Keratinocyte (primary cell): ENCODE data around the gene EPSTI1. TPM values are rescaled to one million over a fixed set of nuclear protein-coding genes. Genes with fewer than 3 reads are reported as not detected.

ENCODE experiments used
- DNase-seq: peaks from one replicate; pipeline ENCODE4 v3.0.0-alpha.2; 2011; ENCODE audit warnings: low read depth, missing footprints, low spot score
- FAIRE-seq: peaks from 2 replicates; lab custom pipeline; 2011; peaks lifted over from hg19 to GRCh38; lab: Jason Lieb, UNC
- H2AFZ ChIP-seq: 2 replicates; pipeline ENCODE4 v1.6.0; 2012; ENCODE audit warnings: low read length, control low read depth, inconsistent platforms; ENCODE audit not compliant: control insufficient read depth
- H3K27ac ChIP-seq: 2 replicates; pipeline ENCODE4 v1.5.1; 2011; ENCODE audit warnings: low read length; ENCODE audit not compliant: control insufficient read depth, insufficient read depth
- H3K27me3 ChIP-seq: 3 replicates; pipeline ENCODE4 v1.6.0; 2011; ENCODE audit warnings: low read length; ENCODE audit not compliant: control insufficient read depth, insufficient read depth; ENCODE audit errors: extremely low read depth
- H3K36me3 ChIP-seq, 2 experiments: 2 replicates in 1 of 2; 3 replicates in 1 of 2; pipeline ENCODE4 v1.5.1; 2011; ENCODE audit warnings: low read length in 2 of 2, mild to moderate bottlenecking in 1 of 2; ENCODE audit not compliant: control insufficient read depth in 2 of 2, insufficient read depth in 2 of 2; ENCODE audit errors: extremely low read depth in 1 of 2
- H3K4me1 ChIP-seq: 3 replicates; pipeline ENCODE4 v1.5.1; 2011; ENCODE audit warnings: low read length; ENCODE audit not compliant: control insufficient read depth, insufficient read depth; ENCODE audit errors: extremely low read depth
- H3K4me2 ChIP-seq: 3 replicates; pipeline ENCODE4 v1.6.0; 2011; ENCODE audit warnings: low read depth, low read length; ENCODE audit not compliant: control insufficient read depth, insufficient read depth; ENCODE audit errors: extremely low read depth
- H3K4me3 ChIP-seq, 3 experiments: fragments of 200-600 bp in 1 of 3; sonication (generic) in 1 of 3; 2 replicates in 2 of 3; 3 replicates in 1 of 3; pipeline ENCODE4 v1.5.1; 2011 to 2016; ENCODE audit warnings: low read length in 3 of 3, mild to moderate bottlenecking in 3 of 3, control low read depth in 2 of 3, inconsistent platforms in 1 of 3, low read depth in 1 of 3, mixed read lengths in 1 of 3, mixed run types in 1 of 3, moderate library complexity in 1 of 3; ENCODE audit not compliant: control insufficient read depth in 2 of 3, insufficient read depth in 2 of 3; ENCODE audit errors: extremely low read depth in 1 of 3
- H3K79me2 ChIP-seq: 2 replicates; pipeline ENCODE4 v1.6.0; 2012; ENCODE audit warnings: low read length; ENCODE audit not compliant: control insufficient read depth, insufficient read depth
- H3K9ac ChIP-seq: 3 replicates; pipeline ENCODE4 v1.6.0; 2011; ENCODE audit warnings: low read length; ENCODE audit not compliant: control insufficient read depth, insufficient read depth; ENCODE audit errors: extremely low read depth
- H3K9me1 ChIP-seq: 3 replicates; pipeline ENCODE4 v1.6.0; 2011; ENCODE audit warnings: low read length; ENCODE audit not compliant: control insufficient read depth, insufficient read depth; ENCODE audit errors: extremely low read depth
- H3K9me3 ChIP-seq: 2 replicates; pipeline ENCODE4 v1.5.1; 2012; ENCODE audit warnings: low read depth, low read length; ENCODE audit not compliant: control insufficient read depth
- H4K20me1 ChIP-seq: 3 replicates; pipeline ENCODE4 v1.6.0; 2011; ENCODE audit warnings: low read length; ENCODE audit not compliant: control insufficient read depth, insufficient read depth; ENCODE audit errors: extremely low read depth
- EZH2 ChIP-seq: IDR thresholded peaks from one replicate; pipeline ENCODE4 v1.6.1; 2012; ENCODE audit warnings: inconsistent platforms, mild to moderate bottlenecking, low read length, moderate library complexity
- dilution Hi-C: fragments of 300-500 bp; cut with MboI; formaldehyde crosslinking; loops from one replicate; pipeline ENCODE4 v1.7.0; 2020; ENCODE audit warnings: low sequenced_read_pairs; ENCODE audit not compliant: extremely low pct_ligation_motif_present
- polyA plus RNA-seq, 5 experiments: library from polyadenylated mRNA; depleted of rRNA in 3 of 5; stranded (reverse) in 3 of 5; stranded (forward) in 1 of 5; unstranded in 1 of 5; fragments of >200 nt; gene quantifications; 1 replicate in 1 of 5; 2 replicates in 3 of 5; 3 replicates in 1 of 5; pipeline versions ENCODE4 v1.2.1 to v1.2.3, GENCODE V29; 2011 to 2012; ENCODE audit warnings: missing spikeins in 2 of 5, low read depth in 1 of 5, low replicate concordance in 1 of 5
- TF ChIP-seq, protein P1 (sequence below), 3 experiments: IDR thresholded peaks in 1 of 3; conservative IDR thresholded peaks in 1 of 3; optimal IDR thresholded peaks in 1 of 3; 2 replicates in 2 of 3; 3 replicates in 1 of 3; pipeline versions ENCODE3 to v1.5.1; 2011; ENCODE audit warnings: low read length in 3 of 3, mild to moderate bottlenecking in 3 of 3, moderate library complexity in 2 of 3, control low read depth in 1 of 3, inconsistent platforms in 1 of 3; ENCODE audit not compliant: insufficient read depth in 2 of 3; ENCODE audit errors: extremely low read depth in 1 of 3

EPSTI1 gene
- polyA plus RNA-seq, 1 donor (not counting 4 experiments of a cell fraction or from before 2014, with no cell fraction given): 13.0 TPM

DNA sequence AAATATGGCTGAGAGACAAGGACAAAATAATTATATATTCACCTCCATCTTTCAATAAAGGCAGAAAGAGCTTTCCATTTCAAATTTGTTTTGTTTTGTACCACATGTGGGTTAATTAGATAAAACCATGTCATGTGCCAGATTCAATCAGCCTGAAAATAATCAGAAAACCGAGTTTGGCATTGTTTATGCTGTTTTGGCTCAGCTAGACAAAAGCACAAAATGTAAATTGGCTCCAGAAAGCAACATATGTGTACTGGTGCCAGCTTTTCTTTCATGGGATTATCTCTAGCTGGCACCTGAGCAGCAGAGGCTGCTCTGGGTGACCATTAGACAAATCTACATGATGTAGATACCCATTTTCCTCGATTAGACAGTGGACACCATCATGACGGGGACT is 22.1 kb upstream of the EPSTI1 start:
- H3K4me3 ChIP-seq: no peak overlapping the region
- H3K36me3 ChIP-seq: no peaks in the 10 kb centered on the region
- H3K9ac ChIP-seq: no peak overlapping the region
- no peak overlapping the region for H3K27ac ChIP-seq
- DNase-seq (no peak), FAIRE-seq (no peak)
- dilution Hi-C loops: no loop called here
- H3K27me3 ChIP-seq: no peaks in the 10 kb centered on the region
- H3K9me3 ChIP-seq: peaks cover 2% of the 10 kb centered on the region
- H3K4me1 ChIP-seq: peaks cover 1% of the 10 kb centered on the region
- TF ChIP-seq, protein P1, sequence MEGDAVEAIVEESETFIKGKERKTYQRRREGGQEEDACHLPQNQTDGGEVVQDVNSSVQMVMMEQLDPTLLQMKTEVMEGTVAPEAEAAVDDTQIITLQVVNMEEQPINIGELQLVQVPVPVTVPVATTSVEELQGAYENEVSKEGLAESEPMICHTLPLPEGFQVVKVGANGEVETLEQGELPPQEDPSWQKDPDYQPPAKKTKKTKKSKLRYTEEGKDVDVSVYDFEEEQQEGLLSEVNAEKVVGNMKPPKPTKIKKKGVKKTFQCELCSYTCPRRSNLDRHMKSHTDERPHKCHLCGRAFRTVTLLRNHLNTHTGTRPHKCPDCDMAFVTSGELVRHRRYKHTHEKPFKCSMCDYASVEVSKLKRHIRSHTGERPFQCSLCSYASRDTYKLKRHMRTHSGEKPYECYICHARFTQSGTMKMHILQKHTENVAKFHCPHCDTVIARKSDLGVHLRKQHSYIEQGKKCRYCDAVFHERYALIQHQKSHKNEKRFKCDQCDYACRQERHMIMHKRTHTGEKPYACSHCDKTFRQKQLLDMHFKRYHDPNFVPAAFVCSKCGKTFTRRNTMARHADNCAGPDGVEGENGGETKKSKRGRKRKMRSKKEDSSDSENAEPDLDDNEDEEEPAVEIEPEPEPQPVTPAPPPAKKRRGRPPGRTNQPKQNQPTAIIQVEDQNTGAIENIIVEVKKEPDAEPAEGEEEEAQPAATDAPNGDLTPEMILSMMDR (optimal IDR thresholded peaks at IDR 0.05 in 1 of 3, IDR thresholded peaks at IDR 0.05 in 1 of 3, conservative IDR thresholded peaks at IDR 0.05 in 1 of 3; ENCODE audit: extremely low read depth in 1 of 3, insufficient read depth in 2 of 3, low read length in 3 of 3): no peak
- TF ChIP-seq EZH2: no peak
- no peaks in the 10 kb centered on the region for H3K79me2 ChIP-seq
- H2AFZ ChIP-seq: no peak overlapping the region
- no peaks in the 10 kb centered on the region for H4K20me1 ChIP-seq
- H3K9me1 ChIP-seq: no peaks in the 10 kb centered on the region
- H3K4me2 ChIP-seq: no peak overlapping the region

DNA sequence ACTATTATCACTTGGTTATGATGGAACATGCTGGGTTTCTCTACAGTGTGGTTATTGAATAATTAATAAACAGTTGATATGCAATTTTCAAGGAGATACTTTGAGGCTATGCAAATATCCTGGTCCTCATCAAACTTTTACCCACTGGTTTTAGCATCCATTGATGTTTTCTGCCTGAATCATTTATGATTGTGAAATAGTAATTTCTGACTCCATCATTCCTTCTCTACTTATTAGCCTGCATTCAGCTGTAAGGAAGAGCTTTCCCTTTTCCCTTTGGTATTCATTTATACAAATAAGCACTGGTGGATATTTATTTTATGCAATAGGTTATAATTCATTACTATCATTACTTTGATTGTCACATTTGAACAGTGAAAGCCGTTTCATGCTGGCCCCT is 17.5 kb upstream of the EPSTI1 start:
- Histone ChIP-seq H3K9me3 (no peaks in the 10 kb centered on the region), H3K36me3 (no peaks in the 10 kb centered on the region), H2AFZ (no peak overlapping the region), H3K27ac (no peak overlapping the region), H3K4me2 (no peak overlapping the region), H3K27me3 (no peaks in the 10 kb centered on the region), H3K9ac (no peak overlapping the region), H3K4me1 (peaks cover 30% of the 10 kb centered on the region), H3K79me2 (no peaks in the 10 kb centered on the region), H4K20me1 (no peaks in the 10 kb centered on the region), H3K9me1 (no peaks in the 10 kb centered on the region), H3K4me3 (no peak overlapping the region)
- DNase-seq: no peak
- dilution Hi-C loops: no loop called here
- TF ChIP-seq EZH2: no peak
- TF ChIP-seq, protein P1 (optimal IDR thresholded peaks at IDR 0.05 in 1 of 3, IDR thresholded peaks at IDR 0.05 in 1 of 3, conservative IDR thresholded peaks at IDR 0.05 in 1 of 3; ENCODE audit: extremely low read depth in 1 of 3, insufficient read depth in 2 of 3, low read length in 3 of 3): no peak
- FAIRE-seq: peak; percentile 39
